AG04450 (cell line): ENCODE results near the gene TMEM121. TPM values are rescaled to one million over a fixed set of nuclear protein-coding genes. Genes with fewer than 3 reads are reported as not detected.
"Not testable (repeated sequence)": the region's sequence is repeated elsewhere in the genome, so short reads cannot be mapped to it uniquely, and the experiment has no call there.

Source experiments
- CTCF ChIA-PET: fragments of 300-600, 350-600 bp; formaldehyde crosslinking; extraction: SDS; loops from one replicate; lab custom pipeline; 2022; ENCODE audit warnings: antibody characterized with exemption, inconsistent platforms; lab: Charles Lee
- POLR2A ChIA-PET: fragments of 350-600 bp; formaldehyde crosslinking; extraction: SDS; loops from one replicate; lab custom pipeline; 2021; ENCODE audit warnings: antibody characterized with exemption, inconsistent platforms; lab: Yijun Ruan, JAX
- DNase-seq: peaks from one replicate; pipeline ENCODE4 v3.0.0-alpha.2; 2011; ENCODE audit warnings: low read depth, low spot score
- H3K27ac ChIP-seq: one replicate; pipeline ENCODE4 v1.5.1; 2012; ENCODE audit warnings: low read depth, low read length, control low read depth
- H3K27me3 ChIP-seq: one replicate; pipeline ENCODE4 v1.6.0; 2012; ENCODE audit warnings: low read length; ENCODE audit not compliant: control insufficient read depth, insufficient read depth
- H3K4me3 ChIP-seq: 2 replicates; pipeline ENCODE4 v1.5.1; 2011; ENCODE audit warnings: mild to moderate bottlenecking, low read depth, low read length, control low read depth
- H3K9me3 ChIP-seq: 2 replicates; pipeline ENCODE4 v1.5.1; 2012; ENCODE audit warnings: low read length; ENCODE audit not compliant: control insufficient read depth, insufficient read depth
- CTCF ChIP-seq: IDR thresholded peaks from 2 replicates; pipeline ENCODE4 v1.5.1; 2011; ENCODE audit warnings: low read depth, low read length, control low read depth, inconsistent platforms
- polyA plus RNA-seq: library from polyadenylated mRNA; depleted of rRNA; stranded (reverse); fragments of >200 nt; gene quantifications from 2 replicates; pipeline ENCODE4 v1.2.3, GENCODE V29; 2011

The TMEM121 gene
- polyA plus RNA-seq, 1 experiment: 1.5 TPM

- Histone ChIP-seq H3K27ac (no peak overlapping the region), H3K9me3 (peaks cover 3% of the 10 kb centered on the region), H3K27me3 (peaks cover 15% of the 10 kb centered on the region), H3K4me3 (no peak overlapping the region)
- no peak for TF ChIP-seq CTCF
- no peak for DNase-seq
- CTCF ChIA-PET: interaction anchor here (1.2 to 1.6 kb wide), 3 partner anchors 10 to 168 kb away, joined by 3 to 7 read pairs (median 3); no protein-coding TSS in a partner anchor
- POLR2A ChIA-PET: no interaction called here
Observed at GRCh38 chr14:105538481-105539049, 12.2 kb downstream of the TMEM121 start.

GRCh38 chr14:105540811-105541210, 14.4 kb downstream of the TMEM121 start:
- peaks cover 6% of the 10 kb centered on the region for H3K27me3 ChIP-seq
- no peak for TF ChIP-seq CTCF
- CTCF ChIA-PET: interaction anchor here (0.9 kb wide), 1 partner anchor 12 kb away, joined by 3 read pairs; no protein-coding TSS in a partner anchor
- no peak overlapping the region for H3K27ac ChIP-seq
- POLR2A ChIA-PET: no interaction called here
- no peak overlapping the region for H3K4me3 ChIP-seq
- no peak for DNase-seq
- H3K9me3 ChIP-seq: peaks cover 3% of the 10 kb centered on the region

GRCh38 chr14:105541218-105541875, 15.0 kb downstream of the TMEM121 start:
- no peak for TF ChIP-seq CTCF
- H3K4me3 ChIP-seq: no peak overlapping the region

GRCh38 chr14:105545676-105546075, 19.3 kb downstream of the TMEM121 start:
- CTCF ChIA-PET, DNase-seq, H3K27ac ChIP-seq, POLR2A ChIA-PET, H3K27me3 ChIP-seq, H3K4me3 ChIP-seq: not testable (repeated sequence)
- peaks cover 14% of the 10 kb centered on the region for H3K9me3 ChIP-seq

More at GRCh38 chr14:105541218-105541875, 15.0 kb downstream of the TMEM121 start:
- H3K27ac ChIP-seq: no peak overlapping the region
- POLR2A ChIA-PET: no interaction called here
- CTCF ChIA-PET: interaction anchor here (0.9 kb wide), 1 partner anchor 13 kb away, joined by 3 read pairs; no protein-coding TSS in a partner anchor
- DNase-seq: no peak
- peaks cover 3% of the 10 kb centered on the region for H3K9me3 ChIP-seq
- H3K27me3 ChIP-seq: peaks cover 4% of the 10 kb centered on the region

GRCh38 chr14:105546410-105546809, 20.0 kb downstream of the TMEM121 start:
- POLR2A ChIA-PET, H3K4me3 ChIP-seq, H3K27ac ChIP-seq, CTCF ChIA-PET, H3K27me3 ChIP-seq, DNase-seq: not testable (repeated sequence)
- peaks cover 14% of the 10 kb centered on the region for H3K9me3 ChIP-seq

- H3K4me3 ChIP-seq, DNase-seq, H3K27ac ChIP-seq, CTCF ChIA-PET, H3K27me3 ChIP-seq, POLR2A ChIA-PET: not testable (repeated sequence)
- H3K9me3 ChIP-seq: peaks cover 14% of the 10 kb centered on the region
Observed at GRCh38 chr14:105547072-105547471, 20.7 kb downstream of the TMEM121 start.
